CD4-positive, alpha-beta T cell treated with Interleukin-1 beta for 1 hour (primary cell): ENCODE results near the gene SLC39A10.
"Not testable (repeated sequence)": the region's sequence is repeated elsewhere in the genome, so short reads cannot be mapped to it uniquely, and the experiment has no call there.

Source experiments
- DNase-seq, 2 donors: peaks; one replicate each; pipeline ENCODE4 v3.0.0-alpha.2; 2020 to 2022

The SLC39A10 gene

DNA sequence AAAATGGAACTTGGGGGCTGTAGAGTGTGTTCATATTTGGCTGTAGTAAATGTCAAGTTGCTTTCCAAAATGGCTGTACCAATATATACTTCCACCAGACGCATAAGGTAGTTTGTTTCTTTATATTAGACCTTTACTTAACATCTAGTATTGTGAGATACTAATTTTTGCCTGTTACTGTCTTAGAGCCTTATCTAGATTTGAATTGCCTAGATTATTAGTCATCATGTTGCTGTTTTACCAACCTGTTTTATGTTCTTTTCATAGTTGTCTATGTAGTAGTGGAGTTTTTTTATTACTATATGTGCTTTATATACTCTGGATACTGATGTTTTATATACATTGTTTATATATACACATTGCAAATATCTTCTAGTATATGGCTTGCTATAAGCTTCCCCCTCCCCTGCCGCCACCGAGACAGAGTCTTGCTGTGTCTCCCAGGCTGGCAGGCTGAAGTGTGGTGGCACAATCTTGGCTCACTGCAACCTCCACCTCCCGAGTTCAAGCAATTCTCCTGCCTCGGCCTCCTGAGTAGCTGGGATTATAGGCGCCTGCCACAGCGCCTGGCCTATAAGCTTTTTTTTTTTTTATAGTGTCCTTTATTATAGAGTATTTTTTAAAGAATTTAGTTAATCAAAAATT is 18.9 kb downstream of the SLC39A10 start:
- no peak for DNase-seq

- no peak for DNase-seq
Observed at GRCh38 chr2:195677290-195677689, 20.3 kb downstream of the SLC39A10 start.

GRCh38 chr2:195677884-195678283 is 20.9 kb downstream of the SLC39A10 start:
- DNase-seq: no peak

DNA sequence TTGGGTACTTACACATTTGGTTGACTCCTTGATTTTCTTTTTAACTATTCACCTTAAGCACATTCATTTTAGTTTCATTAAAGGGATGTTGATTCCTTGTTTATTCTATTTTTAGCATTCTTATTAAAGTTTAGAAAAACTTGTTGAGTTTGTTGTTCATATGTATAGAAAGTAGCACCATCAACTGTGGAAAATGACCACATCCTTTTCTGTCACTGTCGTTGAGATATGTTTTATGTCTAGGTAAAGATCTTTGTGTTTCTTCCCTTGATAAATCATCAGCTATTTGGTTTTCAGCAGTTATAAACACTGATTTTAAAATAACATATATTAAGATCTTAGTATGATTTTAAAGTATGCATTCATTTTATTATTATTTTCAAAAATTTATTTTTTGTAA is 25.1 kb downstream of the SLC39A10 start:
- no peak for DNase-seq

DNA sequence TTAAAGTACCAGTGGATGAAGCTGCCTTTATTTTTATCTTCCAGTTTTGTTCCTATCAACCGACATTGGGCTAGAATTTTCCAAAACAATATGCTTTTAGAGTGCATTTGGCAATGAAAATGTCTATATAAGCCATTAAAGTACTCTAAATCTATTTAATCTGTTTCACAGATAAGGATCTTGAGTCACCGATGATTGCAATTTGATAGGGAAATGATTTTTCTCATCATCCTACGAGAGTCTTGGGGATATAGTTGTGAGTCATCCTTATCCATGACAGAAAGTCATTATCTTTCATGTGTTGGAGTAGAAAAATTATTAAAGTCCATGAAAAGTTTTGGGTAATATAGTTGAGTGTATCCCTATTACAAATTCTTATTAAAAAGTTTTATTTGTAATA is 26.1 kb downstream of the SLC39A10 start:
- no peak for DNase-seq

DNA sequence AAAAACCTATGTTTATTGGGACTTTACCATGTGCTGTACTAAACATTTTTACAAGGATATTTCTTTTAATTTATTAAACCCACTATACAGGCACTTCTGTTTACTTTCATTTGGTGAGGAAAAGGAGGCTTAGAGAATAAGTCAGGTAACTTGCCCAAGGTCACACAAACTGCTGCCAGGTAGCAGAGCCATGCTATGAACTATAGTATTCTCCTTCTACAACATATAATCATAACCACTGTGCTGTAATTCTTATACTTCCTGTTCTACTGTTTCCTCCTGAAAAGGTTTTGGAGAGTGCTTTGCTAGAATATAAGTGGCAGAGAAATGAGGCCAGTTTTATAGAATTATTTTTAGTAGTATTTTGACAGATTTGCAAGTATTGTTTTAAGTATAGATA is 29.5 kb downstream of the SLC39A10 start:
- DNase-seq: no peak

DNA sequence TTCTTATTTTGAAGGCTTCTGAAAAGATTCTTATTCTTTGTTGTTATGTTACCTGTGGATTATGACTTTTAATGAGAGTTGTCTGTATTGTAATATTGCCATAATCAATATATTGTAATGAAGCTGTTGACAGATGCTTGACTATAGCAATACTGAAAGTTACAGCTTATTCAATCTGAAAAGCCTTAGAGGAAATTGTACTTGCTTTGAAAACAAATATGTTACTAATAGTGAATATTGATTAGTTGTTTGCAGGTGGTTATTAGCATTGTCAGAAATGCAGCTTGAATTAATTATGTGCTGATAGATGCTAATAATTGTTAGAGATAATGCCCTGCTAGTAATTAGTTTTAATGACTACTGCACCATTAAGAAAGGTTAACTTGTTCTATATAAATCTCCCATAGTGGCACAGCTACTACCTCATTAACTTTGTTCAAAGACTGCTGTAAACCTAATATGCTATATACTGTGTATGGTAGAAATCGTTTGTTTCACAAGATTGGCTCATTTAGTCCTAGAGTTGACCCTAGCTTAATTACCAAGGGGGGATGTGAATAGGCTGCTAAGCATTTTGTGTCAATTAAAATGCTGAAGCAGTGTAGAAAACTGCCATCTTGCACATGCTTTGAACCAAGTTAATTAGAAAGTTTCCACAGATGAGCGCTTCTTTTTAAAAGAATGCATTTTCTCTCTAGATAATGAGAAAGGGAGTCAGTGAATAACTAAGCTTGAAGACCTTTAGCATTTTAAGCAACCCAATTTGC is 30.5 kb downstream of the SLC39A10 start:
- DNase-seq: no peak

DNA sequence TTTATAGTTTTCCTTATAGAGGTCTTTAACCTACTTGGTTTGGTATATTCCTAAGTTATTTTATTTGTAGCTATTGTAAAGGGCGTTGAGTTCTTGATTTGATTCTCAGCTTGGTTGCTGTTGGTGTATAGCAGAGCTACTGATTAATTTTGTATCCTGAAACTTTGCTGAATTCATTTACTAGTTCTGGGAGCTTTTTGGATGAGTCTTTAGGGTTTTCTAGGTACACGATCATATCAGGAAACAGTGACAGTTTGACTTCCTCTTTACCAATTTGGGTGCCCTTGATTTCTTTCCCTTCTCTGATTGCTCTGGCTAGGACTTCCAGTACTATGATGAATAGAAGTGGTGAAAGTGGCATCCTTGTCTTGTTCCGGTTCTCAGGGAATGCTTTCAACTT is 35.5 kb downstream of the SLC39A10 start:
- not testable (repeated sequence) for DNase-seq

DNA sequence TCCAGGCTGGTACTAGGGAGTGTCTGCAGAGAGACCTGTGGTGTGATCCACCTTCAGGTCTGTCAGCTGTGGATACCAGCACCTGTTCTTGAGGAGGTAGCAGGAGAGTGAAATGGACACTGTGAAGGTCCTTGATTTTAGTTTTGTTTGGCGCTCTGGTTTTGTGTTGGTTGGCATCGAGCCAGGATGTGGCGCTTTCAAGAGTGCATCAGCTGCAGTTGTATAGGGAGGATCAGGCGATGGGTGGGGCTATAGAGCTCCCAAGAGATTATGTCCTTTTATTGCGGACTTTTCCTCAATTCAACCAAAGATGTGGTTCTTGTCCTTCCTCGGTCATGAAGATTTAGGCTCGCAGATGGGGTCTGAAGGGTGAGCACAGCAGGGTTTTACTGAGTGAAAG is 37.5 kb downstream of the SLC39A10 start:
- DNase-seq: no peak

- no peak for DNase-seq
Observed at GRCh38 chr2:195695002-195695631, 38.1 kb downstream of the SLC39A10 start.

DNA sequence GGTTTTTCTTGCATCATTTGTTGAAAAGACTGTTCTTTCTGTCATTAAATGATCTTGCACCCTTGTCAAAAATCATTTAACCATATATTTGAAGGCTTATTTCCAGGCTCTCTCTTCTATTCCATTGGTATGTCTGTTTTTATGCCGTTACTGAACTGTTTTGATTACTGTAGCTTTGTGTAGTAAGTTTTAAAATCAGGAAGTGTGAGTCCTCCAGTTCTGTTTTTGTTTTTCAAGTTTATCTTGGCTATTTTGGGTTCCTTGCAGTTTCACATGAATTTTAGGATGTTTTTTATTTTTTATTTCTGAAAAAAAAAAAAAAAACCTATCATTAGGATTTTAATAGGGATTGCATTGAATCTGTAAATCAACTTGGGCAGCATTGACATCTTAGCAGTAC is 39.0 kb downstream of the SLC39A10 start:
- no peak for DNase-seq

GRCh38 chr2:195697681-195698220 is 40.7 kb downstream of the SLC39A10 start:
- no peak for DNase-seq

- DNase-seq: no peak
Observed at GRCh38 chr2:195700480-195700879, 43.5 kb downstream of the SLC39A10 start.

GRCh38 chr2:195706161-195706900 is 49.3 kb downstream of the SLC39A10 start:
- no peak for DNase-seq

DNA sequence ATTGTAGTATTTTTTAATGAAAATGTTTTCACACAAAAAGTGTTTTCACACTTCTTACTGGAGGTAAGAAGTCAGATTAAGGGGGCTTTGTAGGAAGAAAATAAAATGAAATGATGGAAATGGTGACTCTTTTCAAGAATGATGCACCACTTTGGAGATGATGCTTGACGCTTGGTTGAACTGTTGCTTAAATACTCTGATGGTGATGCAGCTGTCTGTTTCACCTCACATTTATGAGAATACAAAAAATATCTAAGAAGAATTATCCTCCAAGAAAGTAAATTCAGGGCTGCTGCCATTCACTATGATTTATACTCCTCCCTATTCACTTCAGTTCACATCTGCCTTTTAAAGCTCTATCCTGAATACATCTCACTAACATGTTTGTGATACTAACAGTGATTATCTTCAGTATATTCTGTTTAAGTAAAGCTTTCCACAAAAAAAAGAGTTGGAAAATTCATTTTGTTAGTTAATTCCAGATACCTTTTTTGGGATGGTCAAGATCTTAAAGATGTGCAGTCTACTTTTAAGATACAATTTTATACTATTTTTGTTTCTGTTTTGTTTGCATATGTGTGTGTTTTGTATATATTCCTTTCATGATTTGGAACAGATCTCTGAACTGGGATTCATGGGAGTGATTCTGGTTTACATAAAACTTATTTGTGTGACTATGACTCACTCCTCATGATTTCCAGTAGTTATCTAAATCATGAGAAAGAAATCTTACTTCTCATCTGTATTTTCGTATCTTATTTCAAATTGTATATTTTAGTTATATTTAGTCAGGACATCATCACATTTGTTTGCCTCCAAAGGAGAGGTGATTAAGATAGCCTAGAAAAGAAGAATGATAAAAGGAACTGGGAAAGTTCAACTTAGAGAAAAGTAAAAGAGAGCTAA is 53.1 kb downstream of the SLC39A10 start:
- DNase-seq: no peak

GRCh38 chr2:195711478-195711877 is 54.5 kb downstream of the SLC39A10 start:
- DNase-seq: no peak

- no peak for DNase-seq
Observed at GRCh38 chr2:195716466-195716865, 59.4 kb downstream of the SLC39A10 start.

- DNase-seq: no peak
Observed at GRCh38 chr2:195721042-195721441, 64.0 kb downstream of the SLC39A10 start.

- no peak for DNase-seq
Observed at GRCh38 chr2:195722075-195722474, 65.0 kb downstream of the SLC39A10 start.

GRCh38 chr2:195727106-195727505 is 70.1 kb downstream of the SLC39A10 start:
- DNase-seq: no peak

DNA sequence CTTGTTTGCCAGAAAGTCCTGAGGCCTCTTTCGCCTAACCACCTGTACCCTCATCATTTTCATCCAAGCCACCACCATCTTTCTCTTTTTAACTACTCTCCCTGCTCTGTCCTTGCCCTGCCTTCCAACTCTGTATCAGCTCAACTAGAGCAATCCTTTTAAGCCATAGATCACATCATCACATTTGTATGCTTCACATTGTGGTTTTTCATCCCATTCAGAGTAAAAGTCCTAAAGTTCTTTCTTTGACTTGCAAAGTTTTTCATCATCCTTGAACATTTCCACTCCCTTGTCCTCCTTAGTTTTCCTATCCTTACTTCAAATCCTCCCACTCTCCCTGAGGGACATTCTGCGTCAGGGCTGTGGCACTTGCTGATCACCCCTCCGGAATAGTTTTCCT is 73.9 kb downstream of the SLC39A10 start:
- no peak for DNase-seq

GRCh38 chr2:195732574-195732973 is 75.5 kb downstream of the SLC39A10 start:
- DNase-seq: no peak
